Measurements from ENCODE around the gene CAMSAP2.

Gene CAMSAP2

GRCh38 chr1:200861937-200862647, 123.4 kb downstream of the CAMSAP2 start:
- H3K4me2 ChIP-seq: peak overlapping the region; percentile 22; the same call in 1 of the 2 replicates
- no peaks in the 10 kb centered on the region for H3K79me2 ChIP-seq (ENCODE audit: insufficient read depth, low read depth)
- H3K4me3 ChIP-seq (IDR thresholded peaks at IDR 0.05; ENCODE audit: insufficient read depth, low read depth, low read length): no peak overlapping the region

GRCh38 chr1:200862713-200863415, 124.2 kb downstream of the CAMSAP2 start:
- H3K79me2 ChIP-seq (ENCODE audit: insufficient read depth, low read depth): no peaks in the 10 kb centered on the region
- H3K27me3 ChIP-seq (ENCODE audit: insufficient read depth, low read depth): no peaks in the 10 kb centered on the region
- no peak overlapping the region for H3K4me3 ChIP-seq (IDR thresholded peaks at IDR 0.05; ENCODE audit: insufficient read depth, low read depth, low read length)
- no peak overlapping the region for H2AFZ ChIP-seq (ENCODE audit: low read depth)
- no peak overlapping the region for H3K27ac ChIP-seq
- no peak overlapping the region for H3K9ac ChIP-seq
- H3K4me1 ChIP-seq (ENCODE audit: low read depth, poor library complexity, severe bottlenecking): peaks cover 71% of the 10 kb centered on the region
- no peaks in the 10 kb centered on the region for H4K20me1 ChIP-seq (ENCODE audit: insufficient read depth)
- no peaks in the 10 kb centered on the region for H3K36me3 ChIP-seq (ENCODE audit: insufficient read depth)
- no peak overlapping the region for H3K4me2 ChIP-seq
- TF ChIP-seq CTCF (conservative IDR thresholded peaks at IDR 0.05; ENCODE audit: low read depth, low read length): no peak

More at GRCh38 chr1:200861937-200862647, 123.4 kb downstream of the CAMSAP2 start:
- Histone ChIP-seq H3K27me3 (ENCODE audit: insufficient read depth, low read depth) (no peaks in the 10 kb centered on the region), H3K4me1 (ENCODE audit: low read depth, poor library complexity, severe bottlenecking) (peaks cover 63% of the 10 kb centered on the region), H3K9ac (no peak overlapping the region), H2AFZ (ENCODE audit: low read depth) (no peak overlapping the region), H3K27ac (no peak overlapping the region), H3K36me3 (ENCODE audit: insufficient read depth) (no peaks in the 10 kb centered on the region), H4K20me1 (ENCODE audit: insufficient read depth) (no peaks in the 10 kb centered on the region)
- no peak for TF ChIP-seq CTCF (conservative IDR thresholded peaks at IDR 0.05; ENCODE audit: low read depth, low read length)

- Histone ChIP-seq H3K79me2 (ENCODE audit: insufficient read depth, low read depth) (no peaks in the 10 kb centered on the region), H3K9ac (peak overlapping the region; percentile 16; the same call in 1 of the 2 replicates), H3K4me3 (IDR thresholded peaks at IDR 0.05; ENCODE audit: insufficient read depth, low read depth, low read length) (peak overlapping the region; percentile 82), H2AFZ (ENCODE audit: low read depth) (peak overlapping the region; percentile 4; the same call in 1 of the 2 replicates), H3K27ac (peak overlapping the region; percentile 86), H3K4me2 (peak overlapping the region; percentile 97), H3K27me3 (ENCODE audit: insufficient read depth, low read depth) (no peaks in the 10 kb centered on the region), H3K36me3 (ENCODE audit: insufficient read depth) (no peaks in the 10 kb centered on the region), H3K4me1 (ENCODE audit: low read depth, poor library complexity, severe bottlenecking) (peaks cover 85% of the 10 kb centered on the region), H4K20me1 (ENCODE audit: insufficient read depth) (no peaks in the 10 kb centered on the region)
- no peak for TF ChIP-seq CTCF (conservative IDR thresholded peaks at IDR 0.05; ENCODE audit: low read depth, low read length)
Observed at GRCh38 chr1:200866116-200866515, 127.4 kb downstream of the CAMSAP2 start.

- Histone ChIP-seq H3K4me1 (ENCODE audit: low read depth, poor library complexity, severe bottlenecking) (peaks cover 81% of the 10 kb centered on the region), H3K27me3 (ENCODE audit: insufficient read depth, low read depth) (no peaks in the 10 kb centered on the region), H4K20me1 (ENCODE audit: insufficient read depth) (no peaks in the 10 kb centered on the region), H2AFZ (ENCODE audit: low read depth) (peak overlapping the region; percentile 4; the same call in 1 of the 2 replicates), H3K79me2 (ENCODE audit: insufficient read depth, low read depth) (no peaks in the 10 kb centered on the region), H3K4me3 (IDR thresholded peaks at IDR 0.05; ENCODE audit: insufficient read depth, low read depth, low read length) (peak overlapping the region; percentile 60), H3K9ac (peak overlapping the region; percentile 16; the same call in 1 of the 2 replicates), H3K36me3 (ENCODE audit: insufficient read depth) (no peaks in the 10 kb centered on the region), H3K27ac (peak overlapping the region; percentile 86), H3K4me2 (peak overlapping the region; percentile 97)
- no peak for TF ChIP-seq CTCF (conservative IDR thresholded peaks at IDR 0.05; ENCODE audit: low read depth, low read length)
Observed at GRCh38 chr1:200866521-200866920, 127.8 kb downstream of the CAMSAP2 start.
